ENCODE results near the gene FBXW2. TPM values are rescaled to one million over a fixed set of nuclear protein-coding genes. Genes with fewer than 3 reads are reported as not detected.

The FBXW2 gene
- total RNA-seq, 1 donor from 2014 or later, result 67.7 TPM

DNA sequence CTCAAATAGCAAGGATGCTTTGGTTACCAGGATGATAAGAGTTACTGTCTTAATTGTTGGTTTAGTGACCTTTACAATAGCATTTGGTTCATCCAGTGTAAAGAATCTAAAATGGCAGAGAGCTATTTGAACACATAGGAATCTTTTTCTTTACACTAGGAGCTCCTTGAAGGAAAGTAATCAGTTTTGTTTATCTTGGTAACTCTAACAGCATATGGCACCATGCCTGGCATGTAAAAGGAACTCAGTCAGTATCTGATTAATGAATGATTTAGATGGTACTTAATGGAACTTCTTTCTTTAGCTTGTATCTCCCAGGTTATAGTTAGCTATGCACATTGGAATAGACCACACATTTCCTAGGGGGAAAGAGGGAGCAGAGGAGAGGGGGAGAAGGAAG, 39.6 kb upstream of the FBXW2 start:
- Mint-ChIP-seq H3K27me3 (no peaks in the 10 kb centered on the region), H3K36me3 (peaks cover 39% of the 10 kb centered on the region), H3K9me3 (no peaks in the 10 kb centered on the region), H3K4me3 (no peak overlapping the region), H3K27ac (no peak overlapping the region), H3K4me1 (ENCODE audit: unreplicated experiment) (no peaks in the 10 kb centered on the region)
- DNase-seq (ENCODE audit: extremely low spot score, unreplicated experiment), result no peak
- TF ChIP-seq, protein P1, sequence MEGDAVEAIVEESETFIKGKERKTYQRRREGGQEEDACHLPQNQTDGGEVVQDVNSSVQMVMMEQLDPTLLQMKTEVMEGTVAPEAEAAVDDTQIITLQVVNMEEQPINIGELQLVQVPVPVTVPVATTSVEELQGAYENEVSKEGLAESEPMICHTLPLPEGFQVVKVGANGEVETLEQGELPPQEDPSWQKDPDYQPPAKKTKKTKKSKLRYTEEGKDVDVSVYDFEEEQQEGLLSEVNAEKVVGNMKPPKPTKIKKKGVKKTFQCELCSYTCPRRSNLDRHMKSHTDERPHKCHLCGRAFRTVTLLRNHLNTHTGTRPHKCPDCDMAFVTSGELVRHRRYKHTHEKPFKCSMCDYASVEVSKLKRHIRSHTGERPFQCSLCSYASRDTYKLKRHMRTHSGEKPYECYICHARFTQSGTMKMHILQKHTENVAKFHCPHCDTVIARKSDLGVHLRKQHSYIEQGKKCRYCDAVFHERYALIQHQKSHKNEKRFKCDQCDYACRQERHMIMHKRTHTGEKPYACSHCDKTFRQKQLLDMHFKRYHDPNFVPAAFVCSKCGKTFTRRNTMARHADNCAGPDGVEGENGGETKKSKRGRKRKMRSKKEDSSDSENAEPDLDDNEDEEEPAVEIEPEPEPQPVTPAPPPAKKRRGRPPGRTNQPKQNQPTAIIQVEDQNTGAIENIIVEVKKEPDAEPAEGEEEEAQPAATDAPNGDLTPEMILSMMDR (conservative IDR thresholded peaks at IDR 0.05), result no peak

DNA sequence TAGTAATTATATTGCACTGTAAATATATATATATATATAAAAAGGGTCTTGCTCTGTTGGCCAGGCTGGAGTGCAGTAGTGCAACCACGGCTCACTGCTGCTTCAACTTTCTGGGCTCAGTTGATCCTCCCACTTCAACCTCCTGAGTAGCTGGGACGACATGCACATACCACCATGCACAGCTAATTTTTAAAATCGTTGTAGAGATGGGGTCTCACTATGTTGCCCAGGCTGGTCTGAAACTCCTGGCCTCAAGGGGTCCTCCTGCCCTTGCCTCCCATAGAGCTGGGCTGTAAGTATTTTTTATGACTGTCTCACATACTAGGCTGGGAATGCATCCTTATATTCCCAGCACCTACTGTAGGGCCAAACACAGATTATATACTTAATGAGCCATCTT, 37.6 kb upstream of the FBXW2 start:
- H3K27ac Mint-ChIP-seq, result no peak overlapping the region
- peaks cover 41% of the 10 kb centered on the region for H3K36me3 Mint-ChIP-seq
- DNase-seq (ENCODE audit: extremely low spot score, unreplicated experiment), result no peak
- no peaks in the 10 kb centered on the region for H3K27me3 Mint-ChIP-seq
- H3K4me3 Mint-ChIP-seq, result no peak overlapping the region
- no peaks in the 10 kb centered on the region for H3K4me1 Mint-ChIP-seq (ENCODE audit: unreplicated experiment)
- no peaks in the 10 kb centered on the region for H3K9me3 Mint-ChIP-seq
- TF ChIP-seq, protein P1 (conservative IDR thresholded peaks at IDR 0.05), result no peak

DNA sequence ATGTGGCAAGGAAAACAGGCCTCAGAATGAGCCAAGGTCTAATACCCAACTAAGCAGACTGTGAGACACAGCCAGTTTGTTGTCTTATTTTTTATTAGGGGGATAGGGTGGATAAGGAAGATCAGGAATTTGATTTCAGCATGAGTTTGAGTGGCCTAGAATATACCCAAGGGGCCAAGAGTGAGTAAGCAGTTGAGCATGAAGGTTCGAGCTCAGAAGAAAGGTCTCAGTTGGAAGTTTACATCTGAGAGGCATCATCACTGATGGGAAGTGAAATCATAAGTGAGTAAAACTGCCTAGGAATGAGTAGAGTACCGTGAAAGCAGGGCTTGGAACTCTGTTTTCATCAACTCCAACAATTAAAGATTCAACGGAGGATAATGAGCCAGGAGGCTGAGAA, 36.9 kb upstream of the FBXW2 start:
- Mint-ChIP-seq H3K4me1 (ENCODE audit: unreplicated experiment) (no peaks in the 10 kb centered on the region), H3K27me3 (no peaks in the 10 kb centered on the region), H3K9me3 (no peaks in the 10 kb centered on the region), H3K27ac (no peak overlapping the region), H3K36me3 (peaks cover 39% of the 10 kb centered on the region), H3K4me3 (no peak overlapping the region)
- TF ChIP-seq, protein P1 (conservative IDR thresholded peaks at IDR 0.05), result no peak
- DNase-seq (ENCODE audit: extremely low spot score, unreplicated experiment), result no peak

DNA sequence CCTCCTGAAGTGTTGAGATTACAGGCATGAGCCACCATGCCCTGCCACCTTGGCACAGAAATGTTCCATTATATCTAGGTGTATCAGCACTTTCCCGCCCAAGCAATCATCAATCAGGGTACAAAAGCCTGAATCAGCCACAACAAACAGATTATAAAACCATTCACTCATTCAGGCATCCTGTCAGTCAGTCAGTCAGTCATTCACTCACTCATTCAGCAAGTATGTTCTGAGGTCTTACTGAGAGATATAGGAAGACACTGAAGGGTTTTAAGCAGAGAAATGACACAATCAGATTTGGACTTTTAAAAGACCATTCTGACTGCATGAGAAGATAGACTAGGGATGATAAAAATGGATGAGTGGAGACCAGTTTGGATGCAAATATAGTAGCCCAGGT, 36.4 kb upstream of the FBXW2 start:
- peaks cover 41% of the 10 kb centered on the region for H3K36me3 Mint-ChIP-seq
- TF ChIP-seq, protein P1 (conservative IDR thresholded peaks at IDR 0.05), result no peak

DNA sequence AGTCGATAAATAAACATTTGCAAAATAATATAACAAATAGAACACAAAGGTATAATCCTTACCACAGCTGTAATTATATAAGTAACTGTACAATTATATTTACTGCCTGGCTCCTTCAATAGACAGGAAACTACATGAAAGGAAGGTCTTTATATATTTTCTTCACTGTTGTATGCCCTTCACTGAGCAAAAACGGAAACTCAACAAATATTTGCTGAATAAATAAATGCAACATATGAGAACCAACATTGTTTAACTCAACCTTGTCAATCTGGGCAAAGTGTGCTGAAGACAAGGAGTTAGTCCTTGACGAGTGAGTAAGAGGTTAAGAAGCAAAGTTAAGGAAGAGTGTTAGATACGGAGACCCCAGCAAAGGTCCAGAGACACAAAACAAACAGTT, 26.9 kb upstream of the FBXW2 start:
- Mint-ChIP-seq H3K9me3 (peaks cover 4% of the 10 kb centered on the region), H3K27me3 (no peaks in the 10 kb centered on the region), H3K4me3 (no peak overlapping the region), H3K36me3 (peaks cover 50% of the 10 kb centered on the region), H3K27ac (no peak overlapping the region), H3K4me1 (ENCODE audit: unreplicated experiment) (no peaks in the 10 kb centered on the region)
- TF ChIP-seq, protein P1 (conservative IDR thresholded peaks at IDR 0.05), result no peak
- no peak for DNase-seq (ENCODE audit: extremely low spot score, unreplicated experiment)

More for the DNA sequence above, 36.4 kb upstream of the FBXW2 start:
- peaks cover 2% of the 10 kb centered on the region for H3K9me3 Mint-ChIP-seq
- H3K27me3 Mint-ChIP-seq, result no peaks in the 10 kb centered on the region
- no peak overlapping the region for H3K4me3 Mint-ChIP-seq
- no peak overlapping the region for H3K27ac Mint-ChIP-seq
- H3K4me1 Mint-ChIP-seq (ENCODE audit: unreplicated experiment), result no peaks in the 10 kb centered on the region
- DNase-seq (ENCODE audit: extremely low spot score, unreplicated experiment), result no peak

DNA sequence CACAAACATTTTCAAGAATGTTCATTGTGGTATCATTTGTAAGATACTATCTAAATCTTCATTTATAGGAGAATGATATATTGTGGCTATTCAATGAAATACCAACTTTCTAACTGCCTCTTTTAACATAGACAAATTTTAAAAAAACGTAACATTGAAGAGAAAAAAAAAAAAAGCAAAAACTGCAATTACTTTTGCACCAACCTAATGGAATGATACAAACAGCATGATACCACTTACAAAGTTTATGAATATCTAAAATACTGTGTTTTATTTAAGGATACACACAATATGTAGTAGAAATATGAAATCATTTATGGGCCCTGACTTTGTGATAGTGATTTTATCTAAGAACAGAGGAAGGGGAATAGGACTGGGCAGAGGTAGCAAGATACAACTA, 25.4 kb upstream of the FBXW2 start:
- Mint-ChIP-seq H3K4me3 (no peak overlapping the region), H3K36me3 (peaks cover 37% of the 10 kb centered on the region), H3K27me3 (no peaks in the 10 kb centered on the region), H3K27ac (no peak overlapping the region), H3K9me3 (no peaks in the 10 kb centered on the region), H3K4me1 (ENCODE audit: unreplicated experiment) (no peaks in the 10 kb centered on the region)
- TF ChIP-seq, protein P1 (conservative IDR thresholded peaks at IDR 0.05), result no peak
- DNase-seq (ENCODE audit: extremely low spot score, unreplicated experiment), result no peak
